Skeletal muscle cell (primary cell): ENCODE data around the gene HMOX1.
"Not testable (repeated sequence)": the region's sequence is repeated elsewhere in the genome, so short reads cannot be mapped to it uniquely, and the experiment has no call there.

ENCODE experiments used
- DNase-seq: peaks from one replicate; pipeline ENCODE4 v3.0.0-alpha.2; 2010; ENCODE audit warnings: low read depth
- H3K4me3 ChIP-seq: 2 replicates; pipeline ENCODE4 v1.5.1; 2011; ENCODE audit warnings: low read depth, mild to moderate bottlenecking, control low read depth, low read length, moderate library complexity

HMOX1 gene

DNA sequence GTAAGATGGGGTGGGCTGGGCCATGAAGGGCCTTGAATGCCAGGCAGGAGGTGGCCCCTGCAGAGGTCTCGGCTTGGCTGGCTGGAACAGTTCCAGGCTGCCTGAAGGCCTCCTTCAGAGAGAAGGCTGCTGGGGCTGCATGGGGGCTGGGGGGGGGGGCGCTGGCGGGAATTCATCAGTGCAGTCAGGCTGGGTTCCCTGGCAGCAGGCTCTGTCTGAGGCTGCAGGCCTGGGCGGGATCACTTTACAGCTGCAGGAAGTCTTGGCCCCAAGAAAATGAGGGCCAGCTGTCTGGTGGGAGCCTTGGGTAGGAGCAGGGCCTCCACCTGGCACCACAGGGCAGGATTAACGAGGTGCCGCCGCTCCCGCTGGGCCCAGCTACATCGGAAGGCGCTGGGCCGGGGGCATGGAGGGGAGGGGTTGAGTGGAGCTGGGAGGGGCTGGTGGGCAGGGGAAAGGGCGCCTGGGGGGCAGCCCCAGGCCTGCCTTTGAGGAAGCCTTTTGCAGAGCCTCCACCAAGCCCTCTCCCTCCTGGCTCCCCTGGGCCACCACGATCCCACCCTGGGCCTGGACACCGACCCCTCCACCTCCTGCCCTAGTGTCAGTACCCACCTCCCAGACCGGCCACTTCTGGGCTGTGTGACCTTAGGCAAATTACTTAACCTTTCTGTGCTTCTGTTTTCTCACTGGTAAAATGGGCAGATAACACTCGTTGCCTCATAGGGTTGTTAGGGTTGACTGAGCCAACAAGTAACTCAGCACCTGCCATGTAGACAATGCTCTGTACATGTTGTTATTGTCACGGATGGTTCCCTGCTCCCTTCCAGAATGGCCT is 31.0 kb upstream of the HMOX1 start:
- peak; percentile 41 for DNase-seq
- H3K4me3 ChIP-seq, result no peak overlapping the region

DNA sequence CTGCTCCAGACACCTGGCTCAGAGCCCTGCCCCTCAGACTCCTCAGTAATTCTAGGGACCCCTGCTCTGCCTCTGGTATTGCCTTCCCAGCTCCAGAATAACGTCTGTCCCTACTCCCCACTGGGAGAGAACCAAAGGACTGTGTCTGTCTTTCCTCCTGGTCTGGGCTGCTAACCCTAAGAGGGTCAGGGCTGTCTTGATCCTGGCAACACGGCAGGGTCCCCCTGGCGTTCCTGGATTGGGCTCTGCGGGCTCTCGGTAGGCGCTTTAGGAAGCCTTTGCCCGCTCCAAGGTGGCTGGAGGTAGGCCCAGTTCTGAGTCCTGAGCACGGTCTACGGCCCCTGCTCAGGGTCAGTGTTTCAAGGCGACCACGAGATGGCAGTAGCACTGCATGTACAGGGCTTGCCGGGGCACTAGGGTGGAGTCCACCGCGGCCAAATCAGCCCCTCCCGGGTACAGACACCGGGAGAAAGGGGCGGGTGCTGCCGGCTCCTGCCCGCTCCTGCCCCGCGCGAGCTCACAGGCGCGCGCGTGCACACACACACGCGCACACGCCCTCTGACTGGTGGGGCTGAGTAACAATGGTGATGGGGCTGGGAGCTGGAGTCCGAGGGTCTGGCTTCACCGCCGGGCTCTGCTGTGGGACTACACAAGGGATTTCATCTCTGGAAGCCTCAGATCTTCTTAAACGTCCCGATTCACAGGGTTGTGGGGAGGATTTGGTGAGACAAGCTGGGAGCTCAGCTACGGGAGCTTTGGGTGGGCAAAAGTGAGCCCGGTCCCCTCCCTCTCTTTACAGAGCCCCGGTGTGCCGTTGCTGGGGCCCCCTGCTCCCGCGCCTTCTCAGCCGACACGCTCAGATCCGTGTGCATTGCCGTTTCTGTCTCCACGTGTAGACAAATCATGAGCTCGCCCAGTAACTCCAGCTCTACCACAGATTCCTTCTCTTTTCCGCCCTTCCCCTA is 30.1 kb upstream of the HMOX1 start:
- peak overlapping the region; percentile 64 for H3K4me3 ChIP-seq

GRCh38 chr22:35352214-35353111 is 28.4 kb upstream of the HMOX1 start:
- DNase-seq, result no peak
- H3K4me3 ChIP-seq, result no peak overlapping the region

More for the DNA sequence above, 30.1 kb upstream of the HMOX1 start:
- DNase-seq, result peak; percentile 69

- no peak for DNase-seq
- H3K4me3 ChIP-seq, result no peak overlapping the region
Observed at GRCh38 chr22:35353318-35353717, 27.6 kb upstream of the HMOX1 start.

DNA sequence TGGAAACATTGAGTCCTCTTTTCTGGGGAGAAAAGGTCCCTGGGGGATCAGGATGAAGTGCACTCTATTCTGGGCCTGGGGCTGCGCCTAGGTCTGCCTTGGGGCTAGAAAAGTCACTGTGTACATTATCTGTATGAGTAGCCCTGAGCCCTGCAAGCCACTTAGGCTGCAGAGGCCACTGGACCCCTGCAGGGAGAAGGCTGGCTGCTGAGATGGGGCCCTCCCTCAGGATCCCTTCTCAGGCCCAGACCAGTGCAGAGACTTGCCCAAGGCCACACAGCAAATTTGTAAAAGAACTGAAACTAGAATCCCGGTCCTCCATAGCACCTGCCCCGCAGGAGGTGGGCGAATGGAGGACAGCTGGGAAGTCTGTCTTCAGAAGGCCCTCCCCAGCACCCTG is 26.8 kb upstream of the HMOX1 start:
- H3K4me3 ChIP-seq, result no peak overlapping the region
- no peak for DNase-seq

DNA sequence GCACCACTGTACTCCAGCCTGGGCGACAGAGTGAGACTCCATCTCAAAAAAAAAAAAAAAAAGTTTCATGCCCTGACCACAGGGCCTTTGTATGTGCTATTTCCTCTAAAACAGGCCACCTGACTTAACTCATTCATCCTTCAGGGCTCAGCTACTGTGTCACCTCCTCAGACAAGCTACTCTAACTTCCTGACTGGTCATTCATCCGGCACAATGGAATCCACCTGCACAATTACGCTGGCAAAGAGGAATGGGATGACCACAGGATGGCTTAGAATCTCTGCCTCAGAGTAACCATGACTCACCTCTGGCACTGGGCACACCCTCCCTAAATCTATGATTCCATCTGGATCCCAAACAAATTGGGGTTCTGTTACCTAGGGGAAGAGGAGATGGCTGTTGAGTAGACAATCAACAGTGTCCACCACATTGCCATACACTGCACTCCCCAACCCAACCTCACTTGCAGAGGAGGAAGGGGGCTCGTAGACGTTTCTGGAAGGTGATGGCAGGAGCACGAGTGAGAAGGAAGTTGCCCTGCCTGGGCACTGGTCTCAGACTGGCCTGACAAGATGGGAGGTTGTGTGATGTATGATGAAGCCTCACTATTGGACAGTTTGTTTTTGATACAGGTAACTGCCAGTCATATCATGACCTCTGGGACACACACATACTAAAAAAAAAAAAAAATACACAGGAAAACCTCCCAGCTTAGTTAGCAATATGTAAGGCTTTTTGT is 22.8 kb upstream of the HMOX1 start:
- no peak for DNase-seq
- H3K4me3 ChIP-seq, result no peak overlapping the region

DNA sequence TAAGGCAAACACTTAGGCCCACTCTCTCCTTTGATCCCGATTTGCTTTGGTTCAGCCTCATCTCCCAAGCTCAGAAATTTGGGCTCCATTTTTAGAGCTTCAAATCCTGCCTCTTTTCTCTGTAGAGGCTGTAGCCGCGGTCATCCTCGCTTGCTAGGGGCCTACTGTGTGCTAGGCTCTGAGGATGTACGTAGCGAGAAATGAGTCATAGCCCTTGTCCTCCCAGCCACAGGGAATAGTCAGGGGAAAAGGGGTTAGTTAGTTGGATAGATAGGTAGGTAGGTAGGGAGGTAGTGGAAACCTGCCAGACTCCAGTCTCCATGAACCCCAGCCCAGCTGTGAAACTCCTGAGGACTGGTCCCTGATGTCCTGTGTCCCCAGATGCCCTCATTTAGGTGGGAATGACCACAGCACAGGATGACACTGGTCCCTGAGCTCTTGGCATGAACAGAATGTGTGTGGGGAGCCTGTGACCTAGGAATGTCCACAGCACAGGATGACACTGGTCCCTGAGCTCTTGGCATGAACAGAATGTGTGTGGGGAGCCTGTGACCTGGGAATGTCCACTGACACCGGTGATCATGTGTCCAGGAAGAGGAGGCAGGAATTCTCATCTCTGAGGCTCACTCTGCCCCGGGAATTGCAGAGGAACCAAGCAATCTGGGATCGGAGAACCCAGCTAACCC is 21.4 kb upstream of the HMOX1 start:
- DNase-seq, result no peak
- H3K4me3 ChIP-seq, result no peak overlapping the region

DNA sequence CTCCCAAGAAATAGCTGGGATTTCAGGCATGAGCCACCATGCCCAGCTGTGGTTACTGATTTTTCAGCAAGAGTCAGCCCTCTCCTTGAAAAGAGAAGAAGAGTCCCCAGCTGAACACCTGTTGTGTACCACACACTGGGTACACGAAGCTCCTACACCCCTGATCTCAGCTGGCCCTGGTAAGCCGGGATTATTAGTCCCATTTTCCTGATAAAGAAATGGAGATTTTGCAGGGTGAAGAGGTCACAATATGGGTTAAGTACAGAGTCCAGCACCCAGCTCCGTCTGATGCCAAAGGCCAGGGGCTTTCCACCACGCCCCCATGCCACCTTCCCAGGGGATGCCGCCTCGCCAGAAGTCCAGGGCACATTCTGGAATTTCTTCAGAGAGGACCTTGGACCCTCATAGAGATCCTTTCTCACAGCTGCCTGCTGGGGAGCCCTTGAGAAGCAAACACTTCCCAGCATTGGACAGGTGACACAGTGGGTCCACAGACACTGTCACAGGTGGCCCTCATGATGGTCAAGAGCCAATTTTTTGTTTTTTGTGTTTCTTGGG is 19.8 kb upstream of the HMOX1 start:
- DNase-seq, result no peak
- H3K4me3 ChIP-seq, result no peak overlapping the region

- no peak for DNase-seq
- H3K4me3 ChIP-seq, result no peak overlapping the region
Observed at GRCh38 chr22:35363566-35364086, 17.3 kb upstream of the HMOX1 start.

DNA sequence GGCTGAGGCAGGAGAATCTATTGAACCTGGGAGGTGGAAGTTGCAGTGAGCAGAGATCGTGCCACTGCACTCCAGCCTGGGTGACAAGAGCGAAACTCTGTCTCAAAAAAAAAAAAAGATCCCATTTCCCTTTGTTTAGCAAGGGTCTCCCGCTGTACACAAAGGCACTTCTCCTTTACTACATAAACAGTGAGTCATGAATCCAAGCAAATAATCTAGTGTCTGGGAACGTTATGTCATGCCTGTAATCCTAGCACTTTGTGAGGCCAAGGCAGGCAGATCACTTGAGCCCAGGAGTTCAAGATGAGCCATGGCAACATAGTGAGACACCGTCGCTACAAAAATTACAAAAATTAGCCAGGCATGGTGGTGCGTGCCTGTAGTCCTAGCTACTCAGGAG is 16.7 kb upstream of the HMOX1 start:
- DNase-seq, H3K4me3 ChIP-seq: not testable (repeated sequence)

DNA sequence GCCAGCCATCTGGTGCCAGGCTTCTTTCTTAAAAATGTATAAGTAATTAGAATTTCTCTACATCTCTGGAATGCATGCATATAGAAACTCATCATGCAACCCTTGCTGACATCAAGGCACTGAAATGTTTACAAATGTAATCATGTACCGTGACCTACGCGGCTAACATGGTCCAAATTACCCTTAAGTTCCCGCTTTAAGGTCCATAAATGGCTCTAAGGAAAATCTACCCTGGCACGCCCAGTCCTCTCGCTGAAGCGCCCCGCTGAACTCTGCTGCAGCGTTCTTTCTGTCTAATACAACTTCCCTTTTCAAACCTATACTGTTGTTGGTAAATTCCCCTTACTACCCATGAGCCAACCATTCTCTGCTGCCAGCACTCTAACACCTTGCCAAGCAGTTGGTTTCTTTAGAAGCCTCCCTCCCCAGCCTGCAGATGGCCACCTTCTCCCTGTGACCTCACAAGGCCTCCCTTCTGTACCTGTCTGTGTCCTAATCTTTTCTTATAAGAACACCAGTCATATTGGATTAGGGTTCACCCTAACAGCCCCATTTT is 13.5 kb upstream of the HMOX1 start:
- no peak for DNase-seq
- no peak overlapping the region for H3K4me3 ChIP-seq

GRCh38 chr22:35368386-35368785 is 12.5 kb upstream of the HMOX1 start:
- DNase-seq, result no peak
- no peak overlapping the region for H3K4me3 ChIP-seq

DNA sequence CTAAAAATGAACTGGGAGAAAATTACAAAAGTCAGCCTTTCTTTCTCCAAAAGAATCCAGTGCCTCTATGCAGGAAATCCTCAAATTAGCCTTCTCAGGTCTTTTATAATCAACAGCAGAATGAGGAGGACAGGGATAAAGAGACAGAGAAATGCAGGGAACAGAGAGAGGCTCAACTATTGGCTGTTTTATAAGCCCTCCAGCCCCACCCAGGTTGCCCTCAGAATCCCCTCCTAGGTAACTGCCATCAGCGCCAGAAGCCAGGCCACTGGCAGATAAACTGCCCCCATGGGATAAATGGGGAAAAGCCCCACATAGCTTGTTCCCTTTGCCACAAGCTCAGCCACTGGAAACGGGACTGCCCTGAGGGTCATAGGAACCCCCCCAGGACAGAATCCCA is 10.9 kb upstream of the HMOX1 start:
- no peak for DNase-seq
- H3K4me3 ChIP-seq, result no peak overlapping the region

DNA sequence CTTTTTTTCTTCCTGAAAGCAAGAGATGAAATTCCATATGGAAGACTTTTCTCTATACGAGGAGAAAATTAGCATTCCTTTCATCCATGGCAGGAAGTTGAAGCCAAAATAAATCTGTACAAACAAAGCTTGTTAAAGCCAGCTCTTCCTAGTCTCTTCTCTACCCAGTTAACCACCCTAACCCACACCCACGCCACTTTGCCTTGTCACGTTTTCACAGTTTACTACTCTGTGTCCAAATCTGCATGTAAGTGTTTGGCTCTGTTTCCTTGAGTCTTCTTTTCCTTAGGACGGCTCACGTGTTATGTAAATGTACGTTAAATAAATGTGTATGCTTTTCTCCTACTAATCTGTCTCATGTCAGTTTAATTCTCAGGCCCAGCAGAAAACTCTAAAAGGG is 7.1 kb upstream of the HMOX1 start:
- no peak for DNase-seq
- H3K4me3 ChIP-seq, result no peak overlapping the region

GRCh38 chr22:35375031-35375430 is 5.9 kb upstream of the HMOX1 start:
- DNase-seq, result no peak
- no peak overlapping the region for H3K4me3 ChIP-seq

GRCh38 chr22:35375526-35375925 is 5.4 kb upstream of the HMOX1 start:
- no peak for DNase-seq
- no peak overlapping the region for H3K4me3 ChIP-seq

- DNase-seq, result peak; percentile 97
- no peak overlapping the region for H3K4me3 ChIP-seq
Observed at GRCh38 chr22:35376728-35377472, 4.0 kb upstream of the HMOX1 start.
